GM06990 (cell line): Measurements from ENCODE around the gene KREMEN1.

Source experiments
- DNase-seq: peaks from one replicate; pipeline ENCODE4 v3.0.0-alpha.2; 2011; ENCODE audit not compliant: insufficient read length; ENCODE audit errors: extremely low read depth
- H3K27me3 ChIP-seq: replicated peaks from 2 replicates; pipeline ENCODE4 v1.6.0; 2011; ENCODE audit warnings: low read length; ENCODE audit not compliant: control insufficient read depth, insufficient read depth
- H3K36me3 ChIP-seq: 2 replicates; pipeline ENCODE4 v1.5.1; 2011; ENCODE audit warnings: low read length; ENCODE audit not compliant: control insufficient read depth, insufficient read depth
- H3K4me3 ChIP-seq: replicated peaks from 2 replicates; pipeline ENCODE4 v1.5.1; 2011; ENCODE audit warnings: low read depth, mild to moderate bottlenecking, control low read depth, low read length
- TF ChIP-seq, protein P1 (sequence below): IDR thresholded peaks from 2 replicates; pipeline ENCODE4 v1.5.1; 2011; ENCODE audit warnings: low read length, control low read depth, mild to moderate bottlenecking, inconsistent platforms; ENCODE audit not compliant: insufficient read depth, poor library complexity, severe bottlenecking

KREMEN1 gene

DNA sequence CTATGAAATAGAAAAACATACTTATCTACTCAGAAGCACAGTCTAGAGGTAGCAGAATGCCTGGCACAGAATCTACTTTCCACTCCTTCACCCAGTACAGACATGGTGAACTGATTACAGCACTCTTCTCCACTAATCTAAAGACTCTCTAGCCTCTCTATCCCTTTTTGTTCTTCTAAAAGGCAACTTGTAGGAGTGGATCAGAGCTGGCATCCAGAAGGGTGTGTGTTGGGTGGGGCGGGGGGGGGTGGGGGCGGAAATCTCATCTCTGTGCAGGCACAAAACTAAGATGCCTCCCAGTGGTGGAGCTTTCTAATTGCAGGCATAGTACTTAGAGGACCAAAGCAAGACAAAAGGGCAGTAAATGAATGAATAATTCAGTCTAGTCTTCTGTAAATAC, 121.3 kb downstream of the KREMEN1 start:
- DNase-seq, result no peak
- Histone ChIP-seq H3K36me3 (no peaks in the 10 kb centered on the region), H3K4me3 (no peak overlapping the region), H3K27me3 (no peaks in the 10 kb centered on the region)
- TF ChIP-seq, protein P1, sequence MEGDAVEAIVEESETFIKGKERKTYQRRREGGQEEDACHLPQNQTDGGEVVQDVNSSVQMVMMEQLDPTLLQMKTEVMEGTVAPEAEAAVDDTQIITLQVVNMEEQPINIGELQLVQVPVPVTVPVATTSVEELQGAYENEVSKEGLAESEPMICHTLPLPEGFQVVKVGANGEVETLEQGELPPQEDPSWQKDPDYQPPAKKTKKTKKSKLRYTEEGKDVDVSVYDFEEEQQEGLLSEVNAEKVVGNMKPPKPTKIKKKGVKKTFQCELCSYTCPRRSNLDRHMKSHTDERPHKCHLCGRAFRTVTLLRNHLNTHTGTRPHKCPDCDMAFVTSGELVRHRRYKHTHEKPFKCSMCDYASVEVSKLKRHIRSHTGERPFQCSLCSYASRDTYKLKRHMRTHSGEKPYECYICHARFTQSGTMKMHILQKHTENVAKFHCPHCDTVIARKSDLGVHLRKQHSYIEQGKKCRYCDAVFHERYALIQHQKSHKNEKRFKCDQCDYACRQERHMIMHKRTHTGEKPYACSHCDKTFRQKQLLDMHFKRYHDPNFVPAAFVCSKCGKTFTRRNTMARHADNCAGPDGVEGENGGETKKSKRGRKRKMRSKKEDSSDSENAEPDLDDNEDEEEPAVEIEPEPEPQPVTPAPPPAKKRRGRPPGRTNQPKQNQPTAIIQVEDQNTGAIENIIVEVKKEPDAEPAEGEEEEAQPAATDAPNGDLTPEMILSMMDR, result peak; percentile 17

DNA sequence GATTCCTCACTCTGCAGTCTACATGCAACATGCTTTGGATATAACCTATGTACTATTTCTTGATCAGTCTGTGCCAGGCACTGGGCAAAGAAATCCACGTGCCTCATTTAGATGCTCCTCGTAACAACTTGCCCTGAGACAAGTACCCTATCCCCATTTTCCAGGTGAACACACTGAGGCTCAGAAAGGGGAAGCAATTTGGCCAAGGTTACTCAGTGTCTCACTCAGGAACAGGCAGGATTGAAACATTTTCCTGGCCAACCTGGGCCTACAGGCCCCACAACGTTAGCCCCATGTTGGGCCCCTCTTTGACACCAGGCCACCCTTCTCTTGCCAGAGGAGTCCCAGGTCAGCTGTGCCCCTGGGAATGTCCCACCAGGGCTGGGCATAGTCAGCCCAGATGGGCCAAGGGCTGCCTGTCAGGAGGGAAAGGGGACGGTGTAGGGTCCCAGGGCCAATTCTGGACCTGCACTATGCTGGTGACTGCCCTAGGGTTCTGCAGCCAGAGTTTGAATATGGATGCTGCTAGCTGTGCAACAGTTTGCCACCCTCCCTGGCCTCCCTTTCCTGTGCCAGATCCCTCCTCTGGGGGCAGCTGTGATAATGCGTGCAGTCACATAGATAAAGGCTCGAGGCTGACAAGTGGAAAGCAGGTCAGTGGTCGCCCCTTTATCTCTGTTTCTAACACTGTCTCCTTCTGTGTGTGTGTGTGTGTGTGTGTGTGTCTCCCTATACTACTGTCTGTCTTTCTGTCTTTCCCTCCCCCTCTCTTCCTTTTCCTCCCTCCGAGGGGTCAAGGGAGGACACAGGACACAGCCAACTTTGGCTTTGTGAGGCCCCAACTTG, 122.5 kb downstream of the KREMEN1 start:
- no peak for DNase-seq
- no peaks in the 10 kb centered on the region for H3K36me3 ChIP-seq
- TF ChIP-seq, protein P1, result no peak
- no peak overlapping the region for H3K4me3 ChIP-seq
- no peaks in the 10 kb centered on the region for H3K27me3 ChIP-seq

DNA sequence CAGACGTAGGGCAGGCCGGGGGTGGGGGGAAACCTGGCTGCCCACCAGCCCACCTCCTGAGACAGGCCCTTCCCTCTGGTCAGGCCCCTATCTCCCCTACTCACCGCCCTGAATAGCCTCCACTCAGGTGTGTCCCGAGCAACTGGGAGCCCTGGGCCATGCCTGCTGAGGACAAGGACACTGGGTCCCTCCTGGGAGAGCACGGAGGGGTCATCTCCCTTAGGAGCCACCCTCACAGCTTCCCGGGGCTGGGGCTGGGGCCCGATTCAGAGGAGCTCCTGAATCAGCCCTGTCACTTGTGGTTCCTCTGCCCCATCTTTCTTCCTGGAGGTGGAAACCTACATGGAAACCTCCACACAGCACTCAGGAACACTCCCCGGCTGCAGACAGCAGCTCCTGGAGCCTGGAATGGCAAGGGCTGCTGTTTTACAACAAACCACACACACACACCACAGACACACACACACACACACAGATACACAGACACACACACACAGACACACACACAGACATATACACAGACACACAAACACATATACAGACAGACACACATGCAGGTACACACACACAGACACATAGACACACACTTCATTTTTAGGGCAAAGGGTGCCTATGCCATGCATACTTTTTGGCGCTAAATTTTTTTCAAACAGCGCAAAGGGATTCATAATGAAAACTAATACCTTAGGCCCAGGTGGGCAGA, 123.3 kb downstream of the KREMEN1 start:
- TF ChIP-seq, protein P1, result no peak
- Histone ChIP-seq H3K27me3 (no peaks in the 10 kb centered on the region), H3K36me3 (no peaks in the 10 kb centered on the region), H3K4me3 (no peak overlapping the region)
- DNase-seq, result no peak

DNA sequence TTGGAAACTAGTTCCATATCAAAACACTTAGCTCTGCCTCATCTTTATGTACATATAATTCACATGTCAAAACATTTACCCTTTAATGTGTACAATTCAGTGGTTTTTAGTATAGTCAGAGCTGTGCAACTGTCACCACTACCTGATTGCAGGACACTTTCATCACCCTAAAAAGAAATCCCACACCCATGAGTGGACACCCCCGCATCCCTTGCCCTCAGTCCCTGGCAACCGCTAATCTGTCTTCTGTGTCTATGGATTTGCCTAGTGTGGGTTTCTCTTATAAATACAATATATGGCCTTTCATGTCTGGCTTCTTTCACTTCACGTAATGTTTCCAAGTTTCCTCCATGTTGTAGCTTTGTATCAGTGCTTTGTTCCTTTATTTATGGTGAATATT, 124.3 kb downstream of the KREMEN1 start:
- Histone ChIP-seq H3K36me3 (no peaks in the 10 kb centered on the region), H3K4me3 (no peak overlapping the region), H3K27me3 (no peaks in the 10 kb centered on the region)
- no peak for DNase-seq
- TF ChIP-seq, protein P1, result no peak

DNA sequence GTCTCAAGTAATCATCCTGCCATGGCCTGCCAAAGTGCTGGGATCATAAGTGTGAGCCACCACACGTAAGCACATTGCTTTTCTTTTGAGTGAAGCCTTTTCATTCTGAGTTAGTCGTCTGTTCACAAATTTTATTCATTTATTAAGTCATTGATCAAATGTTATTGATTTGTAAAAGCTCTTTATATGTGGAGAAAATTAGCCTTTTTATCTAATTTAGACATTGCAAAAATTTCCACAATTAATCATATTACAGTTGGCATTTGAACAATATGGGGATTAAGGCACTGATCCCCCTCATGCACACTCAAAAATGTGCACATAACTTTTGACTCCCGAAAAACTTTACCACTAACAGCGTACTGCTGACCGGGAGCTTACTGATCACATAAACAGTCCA, 125.4 kb downstream of the KREMEN1 start:
- DNase-seq, result no peak

More for the DNA sequence above, 125.4 kb downstream of the KREMEN1 start:
- Histone ChIP-seq H3K27me3 (no peaks in the 10 kb centered on the region), H3K4me3 (no peak overlapping the region), H3K36me3 (no peaks in the 10 kb centered on the region)
- TF ChIP-seq, protein P1, result no peak
